Cardiac septum (tissue), 1 donor: Measurements from ENCODE around the gene ANGPTL4. TPM values are rescaled to one million over a fixed set of nuclear protein-coding genes. Genes with fewer than 3 reads are reported as not detected.
"Not testable (repeated sequence)": the region's sequence is repeated elsewhere in the genome, so short reads cannot be mapped to it uniquely, and the experiment has no call there.

ENCODE experiments used
- DNase-seq: peaks from one replicate; pipeline ENCODE4 v3.0.0-alpha.2; 2020; ENCODE audit warnings: low spot score
- intact Hi-C: fragments of 100-400 bp; cut with DNase I; formaldehyde crosslinking; loops from one replicate; pipeline ENCODE4 v1.14.0; 2022
- total RNA-seq: library from RNA; stranded (reverse); fragmentation: NEBNext Ultra II Directional; extraction: Animal tissue kit (Norgen Biotek cat#: 25700); gene quantifications from one replicate; pipeline ENCODE4 v1.2.1, GENCODE V29; 2021
- donor health status: DM: no; HTN: no; CAD: no.

ANGPTL4 gene
- total RNA-seq, 1 donor from 2014 or later: 4.1 TPM

DNA sequence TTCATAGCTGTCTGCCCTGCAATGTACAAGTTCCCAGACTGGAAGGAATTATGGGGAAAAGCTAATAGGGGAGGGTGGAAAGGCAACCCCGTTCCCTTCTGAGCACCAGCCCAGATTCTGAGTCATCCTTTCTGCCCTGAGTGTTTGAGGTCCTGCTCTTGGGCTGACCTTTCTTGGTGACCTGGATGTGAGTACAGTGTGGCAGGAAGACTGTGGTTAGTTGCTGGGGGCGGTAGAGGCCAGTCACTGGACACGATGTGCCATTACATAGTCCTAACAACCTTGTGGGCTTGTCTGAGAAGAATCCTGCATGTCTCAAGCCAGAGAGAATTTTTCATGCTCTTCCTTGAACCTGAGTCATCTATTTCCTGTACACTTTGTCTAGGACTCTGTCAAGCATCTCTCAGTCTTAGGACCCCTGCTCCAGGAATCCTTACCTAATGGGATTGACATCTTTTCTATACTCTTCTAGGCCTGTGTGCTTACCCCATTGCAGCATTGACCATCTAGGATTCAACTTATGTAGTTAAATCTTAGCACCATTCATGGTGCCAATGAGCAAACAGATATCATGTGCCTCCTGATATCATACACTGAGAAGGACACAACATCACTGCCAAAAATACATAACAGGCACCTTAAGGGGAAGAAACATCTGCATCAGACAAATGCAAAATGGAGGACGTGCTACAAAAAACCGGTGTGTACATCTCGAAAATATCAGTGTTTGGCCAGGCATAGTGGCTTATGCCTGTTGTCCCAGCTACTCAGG lies 8.1 kb upstream of the ANGPTL4 start:
- DNase-seq: no peak
- intact Hi-C loops: loop anchor here (2.0 kb wide), 1 partner anchor 41 kb away; no protein-coding TSS in a partner anchor

- intact Hi-C loops: no loop called here
- DNase-seq: no peak
These were observed 6.9 kb upstream of the ANGPTL4 start for GRCh38 chr19:8357007-8357521.

GRCh38 chr19:8358948-8359347 lies 5.0 kb upstream of the ANGPTL4 start:
- intact Hi-C loops: no loop called here
- no peak for DNase-seq

- DNase-seq: no peak
- intact Hi-C loops: no loop called here
These were observed 3.8 kb upstream of the ANGPTL4 start for GRCh38 chr19:8360196-8360595.

GRCh38 chr19:8361921-8362793 lies 1.8 kb upstream of the ANGPTL4 start:
- intact Hi-C loops: loop anchor here (1.0 kb wide), 1 partner anchor 29 kb away; no protein-coding TSS in a partner anchor
- peak; percentile 94 for DNase-seq

- intact Hi-C loops: no loop called here
- no peak for DNase-seq
These were observed 2.2 kb downstream of the ANGPTL4 start for GRCh38 chr19:8366121-8366581.

GRCh38 chr19:8366961-8367326 lies 3.0 kb downstream of the ANGPTL4 start:
- DNase-seq: no peak
- intact Hi-C loops: no loop called here

DNA sequence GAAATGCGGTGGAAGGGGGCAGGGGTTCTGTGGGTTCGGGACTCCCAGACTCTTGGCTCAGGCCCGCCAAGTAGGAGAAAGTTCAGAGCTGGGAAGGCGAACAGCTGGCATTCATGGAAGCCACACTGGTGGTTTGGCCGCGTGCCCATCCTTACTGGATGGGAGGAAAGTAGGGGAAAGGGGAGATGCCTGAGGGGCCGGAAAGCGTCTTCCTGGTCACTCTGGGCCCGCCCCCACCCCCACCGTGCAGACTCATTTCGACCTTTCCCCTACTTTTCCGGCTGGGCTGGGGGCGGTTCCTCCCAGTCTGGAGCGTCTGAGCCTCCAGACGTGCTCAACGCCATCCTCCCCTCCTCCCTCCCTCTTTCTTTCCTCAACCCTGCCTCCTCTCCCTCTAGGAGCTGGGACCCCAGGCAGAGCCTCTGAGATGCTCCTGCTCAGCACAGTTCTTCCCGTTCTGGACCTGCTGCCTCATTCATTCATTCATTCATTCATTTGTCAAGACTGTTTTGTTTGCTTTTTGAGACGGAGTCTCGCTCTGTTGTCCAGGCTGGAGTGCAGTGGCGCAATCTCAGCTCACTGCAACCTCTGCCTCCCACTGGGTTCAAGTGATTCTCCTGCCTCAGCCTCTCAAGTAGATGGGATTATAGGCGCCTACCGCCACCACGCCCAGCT lies 3.5 kb downstream of the ANGPTL4 start:
- DNase-seq: peak; percentile 91
- intact Hi-C loops: no loop called here

- DNase-seq: no peak
- intact Hi-C loops: no loop called here
These were observed 6.4 kb downstream of the ANGPTL4 start for GRCh38 chr19:8370176-8371010.

GRCh38 chr19:8371011-8371804 lies 7.3 kb downstream of the ANGPTL4 start:
- no peak for DNase-seq
- intact Hi-C loops: no loop called here

DNA sequence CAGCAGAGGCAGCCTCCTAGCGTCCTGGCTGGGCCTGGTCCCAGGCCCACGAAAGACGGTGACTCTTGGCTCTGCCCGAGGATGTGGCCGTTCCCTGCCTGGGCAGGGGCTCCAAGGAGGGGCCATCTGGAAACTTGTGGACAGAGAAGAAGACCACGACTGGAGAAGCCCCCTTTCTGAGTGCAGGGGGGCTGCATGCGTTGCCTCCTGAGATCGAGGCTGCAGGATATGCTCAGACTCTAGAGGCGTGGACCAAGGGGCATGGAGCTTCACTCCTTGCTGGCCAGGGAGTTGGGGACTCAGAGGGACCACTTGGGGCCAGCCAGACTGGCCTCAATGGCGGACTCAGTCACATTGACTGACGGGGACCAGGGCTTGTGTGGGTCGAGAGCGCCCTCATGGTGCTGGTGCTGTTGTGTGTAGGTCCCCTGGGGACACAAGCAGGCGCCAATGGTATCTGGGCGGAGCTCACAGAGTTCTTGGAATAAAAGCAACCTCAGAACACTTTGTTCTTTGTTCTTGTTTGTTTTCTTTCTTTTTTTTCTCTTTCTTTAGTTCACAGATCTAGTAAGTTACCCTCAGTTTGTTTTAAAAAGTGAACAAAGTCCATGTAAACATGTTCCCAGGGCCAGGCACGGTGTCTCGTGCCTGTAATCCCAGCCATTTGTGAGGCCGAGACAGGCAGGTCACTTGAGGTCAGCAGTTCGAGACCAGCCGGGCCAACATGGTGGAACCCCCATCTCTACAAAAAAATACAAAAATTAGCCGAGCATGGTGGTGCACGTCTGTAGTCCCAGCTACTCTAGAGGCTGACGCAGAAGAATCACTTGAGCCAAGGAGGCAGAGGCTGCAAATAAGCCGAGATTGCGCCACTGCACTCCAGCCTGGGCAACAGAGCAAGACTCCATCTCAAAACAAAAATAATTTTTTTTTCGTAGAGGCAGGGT lies 10.2 kb downstream of the ANGPTL4 start:
- no peak for DNase-seq
- intact Hi-C loops: no loop called here

DNA sequence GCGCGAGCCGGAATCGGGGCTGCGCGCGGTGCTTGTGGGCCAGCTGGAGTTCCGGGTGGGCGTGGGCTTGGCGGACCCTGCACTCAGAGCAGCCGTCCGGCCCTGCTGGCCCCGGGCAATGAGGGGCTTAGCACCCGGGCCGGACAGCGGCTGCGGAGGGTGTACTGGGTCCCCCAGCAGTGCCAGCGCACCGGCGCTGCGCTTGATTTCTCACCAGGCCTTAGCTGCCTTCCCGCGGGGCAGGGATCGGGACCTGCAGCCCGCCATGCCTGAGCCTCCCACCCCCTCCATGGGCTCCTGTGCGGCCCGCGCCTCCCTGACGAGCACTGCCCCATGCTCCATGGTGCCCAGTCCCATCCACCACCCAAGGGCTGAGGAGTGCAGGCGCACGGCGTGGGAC lies 11.8 kb downstream of the ANGPTL4 start:
- intact Hi-C loops, DNase-seq: not testable (repeated sequence)

GRCh38 chr19:8376373-8376974 lies 12.5 kb downstream of the ANGPTL4 start:
- DNase-seq, intact Hi-C loops: not testable (repeated sequence)

- intact Hi-C loops: no loop called here
- no peak for DNase-seq
These were observed 13.6 kb downstream of the ANGPTL4 start for GRCh38 chr19:8377598-8377997.

- intact Hi-C loops, DNase-seq: not testable (repeated sequence)
These were observed 15.4 kb downstream of the ANGPTL4 start for GRCh38 chr19:8379156-8379891.

GRCh38 chr19:8384569-8384968 lies 20.6 kb downstream of the ANGPTL4 start:
- DNase-seq, intact Hi-C loops: not testable (repeated sequence)
